22Rv1 (cell line): ENCODE results near the gene STK17B.

Source experiments
- H3K27ac ChIP-seq: fragments of 450-650 bp; 2 replicates; pipeline ENCODE4 v1.5.1; 2017
- ZFX ChIP-seq: fragments of 450-650 bp; IDR thresholded peaks from 2 replicates; pipeline ENCODE4 v1.6.1; 2017; ENCODE audit warnings: antibody characterized with exemption, borderline replicate concordance
- TF ChIP-seq, protein P1 (sequence below): fragments of 450-650 bp; IDR thresholded peaks from 2 replicates; pipeline ENCODE4 v1.5.1; 2017; ENCODE audit warnings: mild to moderate bottlenecking

STK17B gene

DNA sequence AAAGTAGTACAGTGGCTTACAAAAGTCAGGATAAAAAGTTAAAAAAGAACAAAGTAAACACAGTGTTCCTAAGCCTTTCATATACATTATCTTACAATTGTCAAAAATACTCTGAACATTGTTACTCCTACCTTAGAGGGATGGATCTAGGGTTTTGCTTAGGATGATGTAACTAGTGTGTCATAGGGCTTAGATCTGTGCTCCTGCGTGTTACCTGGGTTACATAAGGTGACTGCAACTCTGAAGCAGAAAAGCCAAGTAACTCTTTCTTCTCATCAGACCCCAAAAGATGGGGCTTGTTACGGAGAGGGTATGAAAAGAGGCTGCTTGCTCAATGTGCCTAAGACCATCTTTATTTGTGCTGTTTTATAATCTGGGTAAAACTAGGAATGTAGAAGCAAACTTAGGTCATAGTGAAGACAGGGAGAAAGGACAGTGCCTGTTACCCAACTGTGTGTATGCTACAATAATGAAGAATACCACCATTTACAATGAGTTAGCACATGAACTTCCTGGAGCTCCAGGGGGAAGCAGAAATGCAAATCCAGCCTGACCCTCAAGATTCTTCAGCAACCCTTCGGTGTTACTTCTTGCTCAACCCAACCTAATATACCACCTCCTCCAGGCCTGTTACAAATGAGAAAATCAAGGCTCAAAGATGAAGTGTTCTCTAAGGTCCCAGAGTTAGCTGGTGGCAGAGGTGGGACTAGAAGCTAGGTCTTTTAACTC is 42.0 kb upstream of the STK17B start:
- TF ChIP-seq ZFX, result no peak
- TF ChIP-seq, protein P1, sequence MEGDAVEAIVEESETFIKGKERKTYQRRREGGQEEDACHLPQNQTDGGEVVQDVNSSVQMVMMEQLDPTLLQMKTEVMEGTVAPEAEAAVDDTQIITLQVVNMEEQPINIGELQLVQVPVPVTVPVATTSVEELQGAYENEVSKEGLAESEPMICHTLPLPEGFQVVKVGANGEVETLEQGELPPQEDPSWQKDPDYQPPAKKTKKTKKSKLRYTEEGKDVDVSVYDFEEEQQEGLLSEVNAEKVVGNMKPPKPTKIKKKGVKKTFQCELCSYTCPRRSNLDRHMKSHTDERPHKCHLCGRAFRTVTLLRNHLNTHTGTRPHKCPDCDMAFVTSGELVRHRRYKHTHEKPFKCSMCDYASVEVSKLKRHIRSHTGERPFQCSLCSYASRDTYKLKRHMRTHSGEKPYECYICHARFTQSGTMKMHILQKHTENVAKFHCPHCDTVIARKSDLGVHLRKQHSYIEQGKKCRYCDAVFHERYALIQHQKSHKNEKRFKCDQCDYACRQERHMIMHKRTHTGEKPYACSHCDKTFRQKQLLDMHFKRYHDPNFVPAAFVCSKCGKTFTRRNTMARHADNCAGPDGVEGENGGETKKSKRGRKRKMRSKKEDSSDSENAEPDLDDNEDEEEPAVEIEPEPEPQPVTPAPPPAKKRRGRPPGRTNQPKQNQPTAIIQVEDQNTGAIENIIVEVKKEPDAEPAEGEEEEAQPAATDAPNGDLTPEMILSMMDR, result no peak
- H3K27ac ChIP-seq, result no peak overlapping the region

DNA sequence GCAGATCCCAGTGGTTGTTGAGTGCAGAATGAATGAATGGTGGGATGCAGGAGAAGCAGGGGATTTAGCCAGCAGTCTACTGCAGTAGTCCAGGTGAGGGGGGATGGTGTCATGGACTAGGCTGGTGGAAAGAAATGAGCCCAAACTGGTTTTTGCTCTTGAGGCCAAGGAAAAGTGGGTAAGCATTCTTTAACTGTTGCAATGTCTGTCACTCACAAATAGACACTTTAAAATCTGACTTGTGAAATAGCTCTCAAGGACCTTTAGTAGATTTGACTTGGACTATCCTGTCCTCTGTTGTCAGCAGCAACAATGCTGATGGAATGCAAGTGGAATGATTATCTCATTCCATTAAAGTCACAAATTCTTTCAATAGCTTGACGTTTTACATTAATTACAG is 37.5 kb upstream of the STK17B start:
- no peak for TF ChIP-seq ZFX
- TF ChIP-seq, protein P1, result no peak
- H3K27ac ChIP-seq, result no peak overlapping the region

DNA sequence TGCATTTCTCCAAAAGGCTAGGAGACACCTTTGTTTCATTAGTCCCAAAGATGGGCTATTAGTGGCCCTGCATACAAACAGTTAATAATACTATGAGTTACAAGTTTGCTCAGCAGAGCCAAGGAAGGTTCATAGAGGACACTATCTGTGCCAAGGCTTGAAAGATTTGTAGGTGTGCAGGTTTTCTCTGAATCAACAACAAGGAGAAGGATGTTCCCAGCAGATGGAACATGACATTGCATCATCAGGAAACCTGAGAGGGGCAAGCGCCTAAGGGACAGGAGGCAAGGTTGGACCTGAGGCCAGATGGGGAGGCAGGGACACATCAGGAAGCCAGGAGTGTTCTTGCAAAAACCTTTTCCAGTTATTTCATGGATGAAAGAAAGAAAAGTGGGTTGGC is 35.4 kb upstream of the STK17B start:
- no peak overlapping the region for H3K27ac ChIP-seq
- TF ChIP-seq, protein P1, result no peak
- no peak for TF ChIP-seq ZFX

- TF ChIP-seq, protein P1, result no peak
- no peak for TF ChIP-seq ZFX
- H3K27ac ChIP-seq, result no peak overlapping the region
These were observed 34.6 kb upstream of the STK17B start for GRCh38 chr2:196205881-196206435.

DNA sequence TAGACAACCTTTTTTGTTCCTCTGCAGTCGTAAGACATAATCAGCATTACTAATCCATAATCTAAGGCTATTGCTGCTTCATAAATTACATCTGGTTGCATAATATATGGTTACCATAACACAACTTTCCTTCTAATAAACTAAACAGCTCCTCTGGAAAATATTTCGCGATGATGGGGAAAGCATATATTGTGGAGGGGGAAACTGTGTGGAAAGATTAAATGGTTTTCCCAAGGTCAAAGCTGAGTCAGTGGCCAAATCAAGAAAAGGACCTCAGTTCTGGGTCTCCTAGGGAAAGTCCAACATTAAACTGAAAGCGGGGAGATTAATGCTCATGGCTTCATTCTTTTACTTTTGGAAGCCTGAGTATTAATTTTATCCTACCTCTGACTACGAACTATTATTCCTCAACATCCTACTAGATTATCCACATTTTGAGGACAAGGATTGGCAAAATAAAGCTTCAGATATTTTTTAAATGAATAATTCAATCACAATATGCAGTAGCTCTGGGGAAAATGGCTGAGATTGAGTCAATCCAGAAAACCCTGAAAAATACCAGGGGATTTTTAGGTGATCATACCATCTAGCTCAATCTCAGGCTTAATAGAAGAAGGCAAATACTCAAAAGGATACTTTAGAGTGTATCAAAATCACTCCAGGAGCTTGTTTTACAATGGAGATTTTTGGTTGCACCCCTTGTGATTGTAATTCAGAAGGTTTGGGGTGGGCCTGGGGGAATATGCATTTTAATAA is 33.8 kb upstream of the STK17B start:
- TF ChIP-seq, protein P1, result no peak
- no peak for TF ChIP-seq ZFX
- H3K27ac ChIP-seq, result no peak overlapping the region

DNA sequence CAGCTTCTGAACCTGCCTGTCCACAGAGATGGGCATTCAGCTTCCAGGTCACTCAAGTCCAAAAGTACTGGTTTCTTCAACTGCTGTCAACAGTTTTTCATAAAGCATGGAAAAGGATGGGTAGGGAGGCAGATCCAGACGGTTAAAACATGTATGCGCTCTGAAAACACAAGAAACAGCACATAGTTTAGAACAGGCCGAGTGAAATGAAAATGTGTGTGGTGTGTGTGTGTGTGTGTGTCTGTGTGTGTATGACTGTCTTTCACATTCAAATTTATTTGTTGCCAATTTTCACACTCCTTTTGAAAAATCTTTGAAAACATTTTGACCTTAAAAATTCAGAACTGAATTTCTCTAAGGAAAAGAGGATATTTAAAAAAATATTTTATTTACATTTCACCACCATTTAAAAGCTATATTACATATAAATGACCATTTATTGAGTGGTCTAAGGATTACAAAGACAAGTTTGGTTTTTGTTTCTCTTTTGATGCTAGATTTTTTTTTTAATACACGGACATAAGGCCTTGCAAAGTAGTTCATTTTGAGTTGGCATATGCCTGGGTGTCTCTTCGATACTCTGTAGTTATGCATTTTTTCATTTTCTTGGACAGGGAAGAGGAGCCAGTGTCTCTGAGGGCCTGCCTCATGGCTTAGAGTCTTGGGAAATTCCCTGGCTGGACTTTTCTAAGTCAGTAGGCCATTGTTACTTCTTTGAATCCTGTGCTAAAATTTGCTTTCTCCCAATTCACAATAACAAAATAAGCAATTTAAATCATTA is 30.0 kb upstream of the STK17B start:
- TF ChIP-seq ZFX, result no peak
- TF ChIP-seq, protein P1, result no peak
- no peak overlapping the region for H3K27ac ChIP-seq
